COLO668 (cell line): ENCODE data around the gene ATG7.

Experiments
- DNase-seq: peaks from one replicate; lab custom pipeline; 2025; ENCODE audit not compliant: unreplicated experiment; lab: John Stamatoyannopoulos, UW

ATG7 gene

GRCh38 chr3:11290743-11291680, 18.8 kb downstream of the ATG7 start:
- no peak for DNase-seq

- peak; percentile 54 for DNase-seq
Measured at GRCh38 chr3:11291808-11292207, 19.6 kb downstream of the ATG7 start.

GRCh38 chr3:11297126-11297525, 24.9 kb downstream of the ATG7 start:
- DNase-seq: no peak

- no peak for DNase-seq
Measured at GRCh38 chr3:11300970-11301369, 28.8 kb downstream of the ATG7 start.

- DNase-seq: no peak
Measured at GRCh38 chr3:11302444-11302843, 30.2 kb downstream of the ATG7 start.

- DNase-seq: no peak
Measured at GRCh38 chr3:11304175-11304574, 32.0 kb downstream of the ATG7 start.

GRCh38 chr3:11305509-11305908, 33.3 kb downstream of the ATG7 start:
- DNase-seq: no peak

- DNase-seq: no peak
Measured at GRCh38 chr3:11306817-11307589, 34.8 kb downstream of the ATG7 start.

- no peak for DNase-seq
Measured at GRCh38 chr3:11307830-11308432, 35.7 kb downstream of the ATG7 start.

- DNase-seq: no peak
Measured at GRCh38 chr3:11310258-11310657, 38.1 kb downstream of the ATG7 start.

- DNase-seq: no peak
Measured at GRCh38 chr3:11312166-11312565, 40.0 kb downstream of the ATG7 start.

- no peak for DNase-seq
Measured at GRCh38 chr3:11317300-11317699, 45.1 kb downstream of the ATG7 start.

GRCh38 chr3:11322931-11323330, 50.7 kb downstream of the ATG7 start:
- DNase-seq: no peak

GRCh38 chr3:11323813-11324212, 51.6 kb downstream of the ATG7 start:
- no peak for DNase-seq

GRCh38 chr3:11327619-11328018, 55.4 kb downstream of the ATG7 start:
- no peak for DNase-seq

GRCh38 chr3:11328196-11328945, 56.2 kb downstream of the ATG7 start:
- DNase-seq: no peak

GRCh38 chr3:11329777-11330176, 57.6 kb downstream of the ATG7 start:
- no peak for DNase-seq

- no peak for DNase-seq
Measured at GRCh38 chr3:11331101-11331500, 58.9 kb downstream of the ATG7 start.

- DNase-seq: peak; percentile 4
Measured at GRCh38 chr3:11335056-11335608, 62.9 kb downstream of the ATG7 start.

GRCh38 chr3:11339541-11339940, 67.3 kb downstream of the ATG7 start:
- DNase-seq: no peak

- DNase-seq: no peak
Measured at GRCh38 chr3:11346416-11346815, 74.2 kb downstream of the ATG7 start.
